Subcutaneous abdominal adipose tissue (tissue), 5 donors: ENCODE results near the gene USP49.

Experiments
- H3K27ac ChIP-seq: one replicate; pipeline ENCODE4 v1.7.0; 2013; ENCODE audit warnings: low read depth, mild to moderate bottlenecking, inconsistent platforms, low read length, moderate library complexity
- H3K27me3 ChIP-seq, 5 donors: one replicate each; pipeline ENCODE4 v1.7.0; 2013; ENCODE audit warnings: low read length in 5 of 5, inconsistent platforms in 1 of 5; ENCODE audit not compliant: control insufficient read depth in 5 of 5, insufficient read depth in 4 of 5
- H3K36me3 ChIP-seq, 5 donors: one replicate each; pipeline ENCODE4 v1.7.0; 2013; ENCODE audit warnings: low read length in 5 of 5; ENCODE audit not compliant: control insufficient read depth in 5 of 5, insufficient read depth in 5 of 5
- H3K4me1 ChIP-seq, 5 donors: one replicate each; pipeline ENCODE4 v1.7.0; 2013; ENCODE audit warnings: low read length in 5 of 5, mild to moderate bottlenecking in 3 of 5, moderate library complexity in 1 of 5; ENCODE audit not compliant: control insufficient read depth in 5 of 5, insufficient read depth in 5 of 5
- H3K4me3 ChIP-seq, 5 donors: one replicate each; pipeline ENCODE4 v1.7.0; 2013; ENCODE audit warnings: low read length in 5 of 5, low read depth in 1 of 5
- H3K9ac ChIP-seq, 5 donors: one replicate each; pipeline ENCODE4 v1.7.0; 2013; ENCODE audit warnings: low read length in 5 of 5, mild to moderate bottlenecking in 4 of 5, moderate library complexity in 3 of 5
- H3K9me3 ChIP-seq, 5 donors: one replicate each; pipeline ENCODE4 v1.7.0; 2013; ENCODE audit warnings: low read length in 5 of 5; ENCODE audit not compliant: control insufficient read depth in 5 of 5
- donor health status: healthy.
- donor health status: healthy.
- donor health status: healthy.
- donor health status: healthy.
- donor health status: healthy.

USP49 gene

GRCh38 chr6:41929924-41930323 is 34.7 kb upstream of the USP49 start:
- Histone ChIP-seq H3K27ac (no peak overlapping the region), H3K9me3 (no peaks in the 10 kb centered on the region), H3K4me3 (no peak overlapping the region), H3K36me3 (peaks cover 15 to 85% (median 71%) of the 10 kb centered on the region in 5 donors), H3K27me3 (no peaks in the 10 kb centered on the region), H3K4me1 (peaks cover 2 to 7% (median 5%) of the 10 kb centered on the region in 5 donors), H3K9ac (no peak overlapping the region)

GRCh38 chr6:41927253-41927652 is 32.1 kb upstream of the USP49 start:
- Histone ChIP-seq H3K4me3 (no peak overlapping the region), H3K27me3 (no peaks in the 10 kb centered on the region), H3K9ac (no peak overlapping the region), H3K9me3 (no peaks in the 10 kb centered on the region), H3K4me1 (peaks cover 7 to 14% (median 9%) of the 10 kb centered on the region in 5 donors), H3K27ac (no peak overlapping the region), H3K36me3 (peaks cover 13 to 64% (median 54%) of the 10 kb centered on the region in 5 donors)

- H3K27me3 ChIP-seq = no peaks in the 10 kb centered on the region
- H3K4me3 ChIP-seq = peak overlapping the region; percentile 66 to 96 (median 87)
- H3K27ac ChIP-seq = peak overlapping the region; percentile 98
- H3K9me3 ChIP-seq = no peaks in the 10 kb centered on the region
- H3K4me1 ChIP-seq = peaks cover 8 to 48% (median 38%) of the 10 kb centered on the region in 5 donors
- peak overlapping the region; percentile 71 to 97 (median 85) for H3K9ac ChIP-seq
- peaks cover 0 to 16% (median 4%) of the 10 kb centered on the region in 5 donors for H3K36me3 ChIP-seq
Measured at GRCh38 chr6:41922154-41922553, 27.0 kb upstream of the USP49 start.

GRCh38 chr6:41921712-41921998 is 26.5 kb upstream of the USP49 start:
- Histone ChIP-seq H3K4me3 (peak overlapping the region; percentile 66 to 96 (median 87)), H3K9ac (peak overlapping the region; percentile 71 to 97 (median 85)), H3K9me3 (no peaks in the 10 kb centered on the region), H3K27me3 (no peaks in the 10 kb centered on the region), H3K36me3 (peaks cover 0 to 14% (median 2%) of the 10 kb centered on the region in 5 donors), H3K4me1 (peaks cover 8 to 50% (median 38%) of the 10 kb centered on the region in 5 donors), H3K27ac (peak overlapping the region; percentile 98)

GRCh38 chr6:41920921-41921711 is 25.9 kb upstream of the USP49 start, which contains the start of the genes BYSL and MED20:
Gene BYSL (plus strand): TSS chr6:41921499. CDS start chr6:41921563, 64 bp downstream.
Gene MED20 (minus strand): TSS chr6:41921139. CDS start chr6:41921018, 121 bp downstream.
- Histone ChIP-seq H3K27me3 (no peaks in the 10 kb centered on the region), H3K36me3 (peaks cover 0 to 17% (median 6%) of the 10 kb centered on the region in 5 donors), H3K27ac (peak within 1 kb of the TSS; percentile 98), H3K4me1 (peaks cover 8 to 50% (median 38%) of the 10 kb centered on the region in 5 donors), H3K4me3 (peak within 1 kb of the TSS; percentile 66 to 96 (median 87)), H3K9me3 (no peaks in the 10 kb centered on the region), H3K9ac (peak within 1 kb of the TSS; percentile 73 to 97 (median 85))

- Histone ChIP-seq H3K9me3 (no peaks in the 10 kb centered on the region), H3K4me1 (peaks cover 5 to 39% (median 32%) of the 10 kb centered on the region in 5 donors), H3K4me3 (no peak overlapping the region), H3K27me3 (no peaks in the 10 kb centered on the region), H3K27ac (peak overlapping the region; percentile 32), H3K36me3 (peaks cover 0 to 39% (median 27%) of the 10 kb centered on the region in 5 donors), H3K9ac (peak overlapping the region in 1 of 5 donors; percentile 48)
Measured at GRCh38 chr6:41917528-41917927, 22.4 kb upstream of the USP49 start.

- H3K27me3 ChIP-seq = no peaks in the 10 kb centered on the region
- peaks cover 0 to 21% (median 16%) of the 10 kb centered on the region in 5 donors for H3K4me1 ChIP-seq
- H3K36me3 ChIP-seq = peaks cover 2 to 51% (median 28%) of the 10 kb centered on the region in 5 donors
- no peaks in the 10 kb centered on the region for H3K9me3 ChIP-seq
- no peak overlapping the region for H3K27ac ChIP-seq
- H3K4me3 ChIP-seq = no peak overlapping the region
- H3K9ac ChIP-seq = no peak overlapping the region
Measured at GRCh38 chr6:41914869-41915530, 19.8 kb upstream of the USP49 start.

GRCh38 chr6:41914343-41914742 is 19.2 kb upstream of the USP49 start:
- Histone ChIP-seq H3K9ac (no peak overlapping the region), H3K36me3 (peaks cover 5 to 55% (median 32%) of the 10 kb centered on the region in 5 donors), H3K4me3 (no peak overlapping the region), H3K27ac (no peak overlapping the region), H3K9me3 (no peaks in the 10 kb centered on the region), H3K27me3 (no peaks in the 10 kb centered on the region), H3K4me1 (peaks cover 0 to 14% (median 10%) of the 10 kb centered on the region in 5 donors)

GRCh38 chr6:41909727-41910126 is 14.6 kb upstream of the USP49 start:
- H3K9ac ChIP-seq = no peak overlapping the region
- no peaks in the 10 kb centered on the region for H3K4me1 ChIP-seq
- no peaks in the 10 kb centered on the region for H3K9me3 ChIP-seq
- H3K4me3 ChIP-seq = no peak overlapping the region
- no peak overlapping the region for H3K27ac ChIP-seq
- H3K27me3 ChIP-seq = no peaks in the 10 kb centered on the region
- H3K36me3 ChIP-seq = peaks cover 28 to 81% (median 63%) of the 10 kb centered on the region in 5 donors
